Astrocyte (in vitro differentiated cells and primary cell): ENCODE measurements around the gene HSD17B4. TPM values are rescaled to one million over a fixed set of nuclear protein-coding genes. Genes with fewer than 3 reads are reported as not detected.
"Not testable (repeated sequence)": the region's sequence is repeated elsewhere in the genome, so short reads cannot be mapped to it uniquely, and the experiment has no call there.

Experiments
- DNase-seq: peaks from one replicate; pipeline ENCODE4 v3.0.0-alpha.2; 2010; ENCODE audit warnings: low read depth
- FAIRE-seq: peaks from 2 replicates; lab custom pipeline; 2011; peaks lifted over from hg19 to GRCh38; lab: Jason Lieb, UNC
- H2AFZ ChIP-seq: 2 replicates; pipeline ENCODE4 v1.6.0; 2012; ENCODE audit warnings: low read depth, low read length, inconsistent platforms
- H3K27ac ChIP-seq: 2 replicates; pipeline ENCODE4 v1.5.1; 2011; ENCODE audit warnings: low read depth, low read length, inconsistent platforms
- H3K27me3 ChIP-seq: 2 replicates; pipeline ENCODE4 v1.6.0; 2011; ENCODE audit warnings: low read length, inconsistent platforms; ENCODE audit not compliant: insufficient read depth
- H3K36me3 ChIP-seq: 2 replicates; pipeline ENCODE4 v1.5.1; 2011; ENCODE audit warnings: low read length, inconsistent platforms; ENCODE audit not compliant: insufficient read depth
- H3K4me1 ChIP-seq: 2 replicates; pipeline ENCODE4 v1.5.1; 2011; ENCODE audit warnings: low read length, inconsistent platforms; ENCODE audit not compliant: insufficient read depth
- H3K4me2 ChIP-seq: 2 replicates; pipeline ENCODE4 v1.6.0; 2012; ENCODE audit warnings: low read length, inconsistent platforms
- H3K4me3 ChIP-seq: 2 replicates; pipeline ENCODE4 v1.5.1; 2011; ENCODE audit warnings: low read depth, mild to moderate bottlenecking, low read length, inconsistent platforms; ENCODE audit not compliant: insufficient read depth
- H3K79me2 ChIP-seq: 2 replicates; pipeline ENCODE4 v1.6.0; 2012; ENCODE audit warnings: mild to moderate bottlenecking, low read length, inconsistent platforms; ENCODE audit not compliant: insufficient read depth
- H3K9ac ChIP-seq: 2 replicates; pipeline ENCODE4 v1.6.0; 2012; ENCODE audit warnings: mild to moderate bottlenecking, low read length, inconsistent platforms
- H3K9me3 ChIP-seq: 2 replicates; pipeline ENCODE4 v1.5.1; 2012; ENCODE audit warnings: low read depth, mild to moderate bottlenecking, low read length, inconsistent platforms; ENCODE audit not compliant: insufficient read depth
- H4K20me1 ChIP-seq: 2 replicates; pipeline ENCODE4 v1.6.0; 2012; ENCODE audit warnings: low read length, inconsistent platforms; ENCODE audit not compliant: insufficient read depth
- H3K27ac Mint-ChIP-seq: one replicate; pipeline ENCODE4 v1.8.0; 2021; ENCODE audit warnings: mild to moderate bottlenecking, mixed read lengths; ENCODE audit not compliant: unreplicated experiment
- H3K27me3 Mint-ChIP-seq: one replicate; pipeline ENCODE4 v1.8.0; 2021; ENCODE audit warnings: low read depth, mixed read lengths; ENCODE audit not compliant: unreplicated experiment
- H3K36me3 Mint-ChIP-seq: one replicate; pipeline ENCODE4 v1.8.0; 2021; ENCODE audit warnings: low read depth, mixed read lengths; ENCODE audit not compliant: unreplicated experiment
- H3K4me1 Mint-ChIP-seq: one replicate; pipeline ENCODE4 v1.8.0; 2021; ENCODE audit warnings: low read depth, mixed read lengths; ENCODE audit not compliant: unreplicated experiment
- H3K4me3 Mint-ChIP-seq: one replicate; pipeline ENCODE4 v1.8.0; 2021; ENCODE audit warnings: mild to moderate bottlenecking, moderate library complexity, mixed read lengths; ENCODE audit not compliant: unreplicated experiment
- H3K9me3 Mint-ChIP-seq: one replicate; pipeline ENCODE4 v1.8.0; 2021; ENCODE audit warnings: mild to moderate bottlenecking, mixed read lengths; ENCODE audit not compliant: unreplicated experiment
- CTCF ChIP-seq: IDR thresholded peaks from 2 replicates; pipeline ENCODE4 v1.5.1; 2011; ENCODE audit warnings: low read depth, mild to moderate bottlenecking, inconsistent platforms, low read length, moderate library complexity; ENCODE audit not compliant: insufficient read depth
- EZH2 ChIP-seq: IDR thresholded peaks from 2 replicates; pipeline ENCODE4 v1.6.1; 2012; ENCODE audit warnings: mild to moderate bottlenecking, low read length, inconsistent platforms; ENCODE audit not compliant: insufficient read depth
- total RNA-seq: library from RNA; stranded (reverse); gene quantifications from 2 replicates; pipeline ENCODE4 v1.2.1, GENCODE V29; 2021

The HSD17B4 gene
- total RNA-seq, 1 donor from 2014 or later, result 108 TPM

- peaks cover 16% of the 10 kb centered on the region for H3K9me3 Mint-ChIP-seq
- Histone ChIP-seq H3K36me3 (no peaks in the 10 kb centered on the region), H3K27me3 (no peaks in the 10 kb centered on the region), H3K4me3 (no peak overlapping the region), H3K4me2 (no peak overlapping the region), H3K79me2 (no peaks in the 10 kb centered on the region), H3K9me3 (peaks cover 3% of the 10 kb centered on the region), H3K9ac (no peak overlapping the region), H3K4me1 (no peaks in the 10 kb centered on the region), H3K27ac (no peak overlapping the region), H4K20me1 (no peaks in the 10 kb centered on the region), H2AFZ (no peak overlapping the region)
- no peaks in the 10 kb centered on the region for H3K4me1 Mint-ChIP-seq
- no peaks in the 10 kb centered on the region for H3K36me3 Mint-ChIP-seq
- FAIRE-seq (no peak), DNase-seq (no peak)
- H3K4me3 Mint-ChIP-seq, result no peak overlapping the region
- H3K27me3 Mint-ChIP-seq, result no peaks in the 10 kb centered on the region
- no peak overlapping the region for H3K27ac Mint-ChIP-seq
- no peak for TF ChIP-seq EZH2
- no peak for TF ChIP-seq CTCF
Observed at GRCh38 chr5:119445544-119445943, 6.8 kb upstream of the HSD17B4 start.

GRCh38 chr5:119449882-119450281, 2.4 kb upstream of the HSD17B4 start:
- Mint-ChIP-seq H3K36me3 (no peaks in the 10 kb centered on the region), H3K27me3 (no peaks in the 10 kb centered on the region), H3K4me1 (no peaks in the 10 kb centered on the region), H3K9me3 (peaks cover 9% of the 10 kb centered on the region), H3K4me3 (no peak overlapping the region), H3K27ac (no peak overlapping the region)
- no peak for TF ChIP-seq CTCF
- no peak for TF ChIP-seq EZH2
- no peak overlapping the region for H2AFZ ChIP-seq
- H3K4me1 ChIP-seq, result no peaks in the 10 kb centered on the region
- H3K27ac ChIP-seq, result no peak overlapping the region
- peaks cover 12% of the 10 kb centered on the region for H3K79me2 ChIP-seq
- H4K20me1 ChIP-seq, result no peaks in the 10 kb centered on the region
- H3K4me2 ChIP-seq, result no peak overlapping the region
- no peak overlapping the region for H3K4me3 ChIP-seq
- FAIRE-seq (no peak), DNase-seq (no peak)
- H3K9ac ChIP-seq, result no peak overlapping the region
- peaks cover 3% of the 10 kb centered on the region for H3K9me3 ChIP-seq
- no peaks in the 10 kb centered on the region for H3K27me3 ChIP-seq
- no peaks in the 10 kb centered on the region for H3K36me3 ChIP-seq

DNA sequence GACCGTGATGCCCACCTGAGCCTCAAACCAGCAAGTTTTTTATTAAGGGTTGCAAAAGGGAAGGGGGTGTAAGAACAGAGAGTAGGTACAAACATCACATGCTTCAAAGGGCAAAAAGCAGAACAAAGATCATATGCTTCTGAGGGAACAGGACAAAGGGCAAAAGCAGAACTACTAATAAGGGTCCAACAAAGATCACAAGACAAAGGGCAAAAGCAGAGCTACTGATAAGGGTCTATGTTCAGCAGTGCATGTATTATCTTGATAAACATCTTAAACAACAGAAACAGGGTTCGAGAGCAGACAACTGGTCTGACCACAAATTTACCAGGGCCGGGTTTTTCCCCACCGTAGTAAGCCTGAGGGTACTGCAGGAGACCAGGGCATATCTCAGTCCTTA, 1.7 kb upstream of the HSD17B4 start:
- H4K20me1 ChIP-seq, H3K27ac Mint-ChIP-seq, H3K4me1 Mint-ChIP-seq, H3K4me1 ChIP-seq, H3K9ac ChIP-seq, H3K4me3 ChIP-seq, FAIRE-seq, H3K9me3 ChIP-seq, DNase-seq, H3K9me3 Mint-ChIP-seq, H3K4me3 Mint-ChIP-seq, H3K36me3 Mint-ChIP-seq, H3K27me3 Mint-ChIP-seq, H2AFZ ChIP-seq, H3K27ac ChIP-seq, H3K27me3 ChIP-seq, H3K4me2 ChIP-seq, H3K36me3 ChIP-seq: not testable (repeated sequence)
- peaks cover 12% of the 10 kb centered on the region for H3K79me2 ChIP-seq
